HG03432 (cell line): ENCODE results near the gene SENP2.
"Not testable (repeated sequence)": the region's sequence is repeated elsewhere in the genome, so short reads cannot be mapped to it uniquely, and the experiment has no call there.

Experiments used
- ATAC-seq: cut with Tn5 transposase; IDR thresholded peaks from one replicate; pipeline ENCODE4 v1.9.1; 2021; ENCODE audit warnings: mild to moderate bottlenecking, moderate library complexity; ENCODE audit not compliant: unreplicated experiment

Gene SENP2

DNA sequence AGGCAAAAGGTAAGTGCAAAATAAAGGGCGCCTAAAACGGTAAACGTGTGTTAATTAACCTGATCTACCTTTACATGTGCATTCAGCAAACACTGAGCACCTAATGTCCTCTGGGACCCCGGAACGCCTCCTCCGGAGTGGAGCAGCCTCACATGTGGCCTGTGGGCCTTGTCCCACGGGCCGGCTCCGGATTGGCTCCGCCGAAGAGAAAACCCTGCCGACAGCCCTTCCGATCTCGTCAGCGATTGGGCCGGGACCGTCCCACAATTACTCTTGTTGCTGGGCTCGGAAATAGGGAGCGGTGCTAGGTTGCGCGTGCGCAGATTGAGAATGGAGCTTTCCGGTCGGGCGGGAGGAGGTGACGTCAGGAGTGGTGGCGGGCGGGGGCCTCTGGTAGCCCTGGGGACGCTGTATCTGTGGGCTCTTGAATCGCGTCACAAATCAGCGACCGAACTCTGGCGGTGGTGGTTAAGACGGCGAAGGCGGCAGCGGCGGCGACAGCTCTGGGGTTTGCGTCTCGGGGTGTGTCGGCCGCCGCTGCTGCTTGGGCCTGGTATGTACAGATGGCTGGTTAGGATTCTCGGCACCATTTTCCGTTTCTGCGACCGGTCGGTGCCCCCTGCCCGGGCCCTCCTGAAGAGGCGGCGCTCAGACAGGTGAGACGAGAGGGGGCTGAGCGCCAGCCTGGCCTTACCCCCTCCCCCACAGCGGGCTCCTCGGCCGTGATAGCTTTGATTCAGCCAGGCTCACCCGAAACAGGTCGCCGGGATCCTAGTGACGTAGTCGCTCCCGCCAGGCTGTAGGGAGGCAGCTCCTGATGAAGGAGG is at the start of gene SENP2:
SENP2 (plus strand) TSS at position 437 of the 827 bp plus-strand sequence; CDS start at position 556, 119 bp downstream.
- ATAC-seq: peak; percentile 96

DNA sequence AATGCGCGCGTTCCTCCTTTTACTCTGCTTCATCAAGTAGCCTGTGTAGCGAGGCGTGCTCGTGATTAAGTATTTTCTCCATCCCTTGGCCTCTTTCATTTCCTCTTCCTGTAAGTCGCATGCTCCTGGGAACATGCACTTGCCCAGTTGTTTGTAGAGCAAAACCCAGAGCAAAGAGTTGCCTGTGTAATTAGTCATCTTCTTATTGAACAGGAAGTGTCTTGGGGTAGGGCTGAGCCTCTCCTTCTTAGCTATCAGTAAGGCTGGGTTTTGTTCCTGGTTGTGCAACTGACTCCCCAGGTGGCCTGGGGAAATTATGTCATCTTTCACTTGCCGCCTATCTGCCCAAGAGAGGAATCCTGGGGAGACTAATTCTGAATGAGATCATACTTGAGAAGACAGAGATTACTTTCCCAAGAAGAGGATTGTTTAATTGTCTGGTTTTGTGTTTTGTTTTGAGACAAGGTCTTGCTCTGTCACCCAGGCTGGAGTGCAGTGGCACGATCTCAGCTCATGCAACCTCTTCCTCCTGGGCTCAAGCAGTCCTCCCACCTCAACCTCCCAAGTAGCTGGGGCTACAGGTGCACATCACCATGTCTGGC is 48.6 kb upstream of the SENP2 start:
- ATAC-seq: peak; percentile 99

DNA sequence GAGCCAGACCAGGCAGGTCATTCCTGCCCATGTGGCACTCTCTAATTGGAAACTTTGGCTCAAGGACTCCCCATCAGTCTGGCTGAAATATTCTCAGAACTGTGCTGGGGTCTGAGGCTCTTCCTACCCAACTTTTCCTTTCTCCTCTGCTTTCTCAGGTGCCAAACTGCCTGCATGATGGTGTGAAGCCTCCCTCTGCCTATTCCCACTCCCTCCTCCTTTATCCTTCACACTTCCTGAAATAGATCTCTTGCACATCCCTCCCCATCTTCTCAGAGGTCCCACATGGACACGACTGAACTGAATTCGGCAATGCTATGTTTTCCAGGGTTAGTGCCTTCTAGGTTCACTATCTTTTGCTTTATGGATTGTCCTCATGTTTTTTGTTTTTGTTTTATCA is 46.2 kb upstream of the SENP2 start:
- ATAC-seq: no peak

DNA sequence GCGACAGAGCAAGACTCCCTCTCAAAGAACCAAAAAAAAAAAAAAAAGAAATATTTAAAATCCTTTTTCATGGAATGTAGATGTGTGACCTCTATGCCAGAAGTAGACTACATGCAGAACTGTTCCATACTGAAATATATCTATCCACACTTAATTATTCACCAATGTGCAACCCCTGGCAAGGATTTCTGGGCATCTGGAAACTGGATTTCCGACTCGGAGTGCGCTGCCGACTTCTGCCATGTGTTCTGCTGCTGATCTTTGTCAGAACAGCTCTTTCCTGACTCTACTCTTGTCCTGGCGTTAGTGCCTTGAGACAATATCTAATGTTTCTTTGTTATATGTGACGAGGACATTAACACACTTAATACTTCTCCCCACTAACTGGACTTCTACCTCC is 45.4 kb upstream of the SENP2 start:
- no peak for ATAC-seq

DNA sequence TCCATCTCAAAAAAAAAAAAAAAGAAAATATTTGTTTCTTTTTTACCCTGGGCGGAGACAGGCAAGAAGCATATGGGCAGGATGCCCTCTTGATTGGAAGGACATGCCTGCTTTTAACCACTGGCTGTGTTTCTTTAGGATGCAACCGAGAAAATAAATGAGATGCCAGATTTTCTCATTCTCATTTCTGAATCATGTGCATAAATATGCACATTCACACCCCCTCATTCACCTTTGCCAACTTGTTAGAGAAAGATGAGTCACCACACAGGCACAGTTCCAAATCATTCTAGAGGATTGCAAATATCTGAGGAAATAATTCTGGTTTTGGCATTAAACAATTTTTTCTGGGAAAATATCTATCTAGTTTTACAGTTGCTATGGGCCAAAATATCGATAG is 37.0 kb upstream of the SENP2 start:
- no peak for ATAC-seq

DNA sequence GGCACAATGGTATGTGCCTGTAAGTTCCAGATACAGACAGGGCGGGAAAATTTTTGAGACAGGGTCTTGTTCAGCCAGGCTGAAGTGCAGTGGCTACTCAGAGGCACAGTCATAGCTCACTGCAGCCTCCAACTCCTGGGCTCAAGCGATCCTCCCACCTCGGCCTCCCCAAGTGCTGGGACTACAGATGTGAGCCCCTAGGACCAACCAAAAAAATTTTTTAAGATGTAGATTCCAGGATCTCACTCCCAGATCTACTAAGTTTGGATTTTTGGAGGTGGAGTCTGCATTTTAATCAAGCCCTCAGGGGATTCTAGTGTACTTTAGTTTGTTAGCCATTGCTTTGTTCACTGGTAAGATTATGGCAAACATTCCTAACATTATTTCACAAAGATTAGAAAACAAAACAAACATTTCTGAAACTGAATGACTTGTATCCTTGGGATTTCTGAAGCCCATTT is 36.4 kb upstream of the SENP2 start:
- no peak for ATAC-seq

DNA sequence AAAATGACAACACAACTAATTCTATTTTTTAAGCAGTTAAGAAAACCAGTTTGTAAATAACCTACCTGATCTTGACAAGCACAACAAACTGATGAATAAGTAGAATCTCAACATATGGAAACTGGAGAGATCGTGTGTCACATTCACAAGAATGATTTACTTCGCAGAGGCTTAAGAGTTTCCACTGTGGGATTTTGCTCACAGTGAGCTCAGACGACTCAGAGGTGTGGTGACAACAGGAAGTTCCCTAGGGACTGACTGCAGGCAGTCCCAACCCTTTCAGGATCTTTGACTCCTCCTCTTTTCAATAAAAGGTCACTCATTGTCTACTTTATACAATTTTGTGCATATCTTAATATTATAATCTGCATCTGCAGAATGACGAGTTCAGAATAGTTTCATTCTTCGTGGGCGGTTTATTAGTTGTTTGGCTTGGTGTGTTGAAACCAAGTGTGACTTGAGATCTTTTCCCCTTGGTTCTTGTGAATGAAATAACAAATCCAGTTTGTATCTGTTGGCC is 33.7 kb upstream of the SENP2 start, which contains the start of gene LIPH:
LIPH (minus strand) TSS at position 231 of the 520 bp plus-strand sequence; CDS start at position 114, 117 bp downstream.
- peak; percentile 81 for ATAC-seq

DNA sequence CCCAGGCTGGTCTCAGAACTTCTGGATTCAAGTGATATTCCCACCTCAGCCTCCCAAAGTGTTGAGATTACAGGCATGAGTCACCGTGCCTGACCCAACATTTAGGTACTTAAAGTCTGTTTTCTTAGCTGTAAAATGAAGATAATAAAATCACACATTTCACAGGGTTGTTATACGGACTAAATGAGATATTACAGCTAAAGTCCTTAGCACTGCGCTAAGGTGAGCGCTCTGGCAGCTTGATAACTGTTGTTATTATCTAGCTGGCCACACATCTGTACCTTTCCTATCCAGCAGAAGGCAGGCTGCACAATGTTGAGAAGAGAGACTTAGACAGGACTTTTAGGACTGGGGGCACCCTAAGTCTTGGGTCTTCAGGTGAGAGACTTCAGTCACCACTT is 31.0 kb upstream of the SENP2 start:
- ATAC-seq: no peak

DNA sequence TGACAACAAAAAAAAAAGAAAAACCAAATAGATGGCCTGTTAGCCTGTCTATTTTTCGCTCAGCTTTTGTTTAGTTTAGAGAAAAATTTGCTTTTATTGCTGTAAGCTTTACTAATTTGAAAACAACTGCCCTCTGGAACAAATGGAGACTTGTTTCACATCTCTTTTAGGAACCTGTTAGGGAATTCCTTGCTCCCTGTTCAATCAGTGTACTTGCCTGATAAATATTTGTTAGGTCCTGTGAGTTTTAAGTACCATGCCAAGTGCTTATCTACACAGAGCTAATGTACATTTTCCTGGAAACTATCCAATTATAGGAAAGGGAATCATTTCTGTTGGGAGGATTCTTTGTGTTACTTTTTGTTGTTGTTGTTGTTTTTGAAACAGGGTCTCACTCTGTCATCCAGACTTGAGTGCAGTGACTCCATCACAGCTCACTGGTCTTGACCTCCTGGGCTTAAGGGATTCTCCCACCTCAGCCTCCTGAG is 30.2 kb upstream of the SENP2 start:
- no peak for ATAC-seq

DNA sequence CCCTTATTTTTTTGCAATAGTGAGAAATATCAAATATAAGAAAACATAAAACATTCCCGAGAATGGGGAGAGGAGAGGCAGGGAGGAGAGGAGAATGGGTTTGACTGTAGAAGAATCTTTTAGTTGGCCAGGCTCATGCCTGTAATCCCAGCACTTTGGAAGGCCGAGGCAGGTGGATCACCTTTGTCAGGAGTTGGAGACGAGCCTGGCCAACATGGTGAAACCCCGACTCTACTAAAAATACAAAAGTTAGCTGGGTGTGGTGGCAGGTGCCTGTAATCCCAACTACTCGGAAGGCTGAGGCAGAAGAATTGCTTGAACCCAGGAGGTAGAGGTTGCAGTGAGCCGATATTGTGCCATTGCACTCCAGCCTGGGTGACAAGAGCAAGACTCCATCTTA is 29.5 kb upstream of the SENP2 start:
- not testable (repeated sequence) for ATAC-seq

DNA sequence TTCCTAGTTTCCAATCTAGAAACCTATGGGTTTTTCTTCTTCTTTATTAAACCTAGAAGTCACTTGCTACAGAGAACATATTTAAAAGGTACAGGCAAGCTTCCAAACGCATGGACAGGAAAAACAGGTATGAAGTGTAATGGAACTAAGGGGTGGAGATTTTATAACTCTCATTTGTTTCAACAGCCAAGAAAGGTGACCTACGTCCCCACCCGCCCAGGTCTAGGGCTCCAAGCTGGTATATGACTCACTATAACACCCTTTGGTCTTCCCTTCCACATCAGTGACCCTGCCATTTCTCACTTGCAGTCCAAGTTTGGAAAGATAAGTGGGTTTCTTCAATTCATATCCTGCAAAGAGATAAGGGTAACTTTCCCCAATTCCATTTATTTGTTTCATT is 27.7 kb upstream of the SENP2 start:
- no peak for ATAC-seq

DNA sequence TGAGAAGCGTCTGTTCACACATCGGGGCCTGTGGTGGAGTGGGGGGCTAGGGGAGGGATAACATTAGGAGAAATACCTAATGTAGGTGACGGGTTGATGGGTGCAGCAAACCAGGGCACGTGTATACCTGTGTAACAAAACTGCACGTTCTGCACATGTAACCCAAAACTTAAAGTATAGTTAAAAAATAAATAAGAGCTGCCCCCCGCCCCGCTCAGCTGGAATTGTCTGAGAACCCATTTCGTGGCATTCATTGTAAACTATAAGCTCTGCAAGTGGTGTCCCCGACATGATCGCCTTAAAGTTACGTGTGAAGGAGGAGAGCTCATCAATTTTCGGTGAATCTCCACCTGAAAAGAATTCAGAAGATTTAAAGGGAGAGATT is 26.4 kb upstream of the SENP2 start:
- ATAC-seq: no peak

DNA sequence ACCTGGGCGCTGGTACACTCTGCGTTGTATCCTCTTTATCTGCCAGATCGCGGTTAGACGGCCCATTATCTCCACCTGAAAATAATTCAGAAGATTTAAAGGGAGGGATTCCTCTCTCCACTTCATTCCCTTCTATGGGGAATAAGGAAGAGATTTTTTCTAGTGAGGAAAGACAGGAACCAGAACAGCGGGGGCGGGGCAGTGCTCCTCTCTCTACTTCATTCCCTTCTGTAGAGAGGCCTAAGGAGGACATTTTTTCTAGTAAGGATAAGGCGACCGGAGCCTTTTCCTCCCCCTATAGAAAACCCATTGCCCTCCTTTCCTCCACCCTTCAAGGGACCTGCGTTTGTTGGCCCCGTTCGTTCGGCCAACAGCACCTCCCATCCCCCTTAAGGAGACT is 25.4 kb upstream of the SENP2 start:
- ATAC-seq: no peak

DNA sequence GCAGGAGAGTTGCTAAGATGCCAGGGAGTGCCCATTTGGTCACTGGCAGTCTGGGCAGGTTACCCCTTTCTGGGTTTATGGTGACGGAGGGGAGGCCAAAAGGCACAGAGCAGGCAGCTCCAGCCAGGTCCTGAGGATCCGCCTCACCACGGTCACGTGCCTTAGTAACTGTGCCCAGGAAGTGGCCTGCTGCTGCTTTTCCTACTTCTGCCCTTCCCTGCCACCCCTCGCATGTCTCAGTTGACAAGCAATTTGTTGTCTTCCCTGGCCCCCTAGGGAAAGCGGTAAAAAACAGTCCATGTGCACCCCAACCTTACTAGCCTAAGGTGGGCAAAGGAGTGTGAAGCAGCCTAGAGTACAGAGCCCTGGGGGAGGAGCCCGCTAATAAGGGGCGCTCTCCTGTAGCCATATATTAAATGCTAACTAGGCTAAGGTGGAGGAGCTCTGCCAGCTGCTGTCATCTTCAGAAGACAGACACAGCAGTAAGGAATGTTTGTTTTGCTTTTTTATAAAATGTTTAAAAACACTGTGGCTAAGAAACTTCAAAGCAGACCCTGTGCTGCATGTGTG is 24.6 kb upstream of the SENP2 start:
- ATAC-seq: no peak

DNA sequence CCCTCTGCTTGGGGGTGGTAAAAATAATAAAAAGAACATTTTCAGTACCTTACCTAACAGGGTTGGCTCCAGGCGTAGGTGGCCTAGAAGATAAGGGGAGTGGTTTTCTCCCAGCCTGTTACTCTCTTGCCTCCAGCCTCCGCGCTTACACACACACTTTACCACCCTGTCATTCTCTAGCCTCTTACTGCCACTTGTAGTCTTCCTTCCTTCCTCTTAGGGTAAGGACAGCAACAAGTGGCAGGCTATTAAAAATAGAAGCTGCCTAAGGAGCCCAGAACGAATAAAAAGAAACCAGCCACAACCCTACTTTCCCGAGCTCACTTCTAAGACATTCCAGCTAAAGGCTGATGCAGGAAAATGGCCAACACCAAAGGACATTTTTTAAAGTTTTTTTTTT is 24.1 kb upstream of the SENP2 start:
- no peak for ATAC-seq

DNA sequence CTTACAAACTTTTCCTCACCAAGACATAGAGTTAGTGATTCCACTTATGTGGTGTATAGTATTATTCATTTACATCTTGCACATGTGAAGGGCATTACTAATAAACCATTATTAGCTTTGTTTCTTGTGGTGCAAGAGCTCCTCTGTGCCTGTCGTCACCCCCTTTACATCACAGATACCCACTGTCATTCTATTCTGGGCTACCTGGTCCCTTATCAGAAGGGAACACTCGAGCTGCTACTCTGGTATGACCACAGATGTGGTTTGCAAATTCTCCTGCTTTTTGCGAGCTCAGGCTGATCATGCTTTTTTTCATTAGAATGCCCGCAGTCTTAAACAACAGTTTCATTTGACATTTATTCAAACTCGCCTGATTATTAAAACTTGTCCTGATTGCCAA is 13.9 kb upstream of the SENP2 start:
- ATAC-seq: no peak

DNA sequence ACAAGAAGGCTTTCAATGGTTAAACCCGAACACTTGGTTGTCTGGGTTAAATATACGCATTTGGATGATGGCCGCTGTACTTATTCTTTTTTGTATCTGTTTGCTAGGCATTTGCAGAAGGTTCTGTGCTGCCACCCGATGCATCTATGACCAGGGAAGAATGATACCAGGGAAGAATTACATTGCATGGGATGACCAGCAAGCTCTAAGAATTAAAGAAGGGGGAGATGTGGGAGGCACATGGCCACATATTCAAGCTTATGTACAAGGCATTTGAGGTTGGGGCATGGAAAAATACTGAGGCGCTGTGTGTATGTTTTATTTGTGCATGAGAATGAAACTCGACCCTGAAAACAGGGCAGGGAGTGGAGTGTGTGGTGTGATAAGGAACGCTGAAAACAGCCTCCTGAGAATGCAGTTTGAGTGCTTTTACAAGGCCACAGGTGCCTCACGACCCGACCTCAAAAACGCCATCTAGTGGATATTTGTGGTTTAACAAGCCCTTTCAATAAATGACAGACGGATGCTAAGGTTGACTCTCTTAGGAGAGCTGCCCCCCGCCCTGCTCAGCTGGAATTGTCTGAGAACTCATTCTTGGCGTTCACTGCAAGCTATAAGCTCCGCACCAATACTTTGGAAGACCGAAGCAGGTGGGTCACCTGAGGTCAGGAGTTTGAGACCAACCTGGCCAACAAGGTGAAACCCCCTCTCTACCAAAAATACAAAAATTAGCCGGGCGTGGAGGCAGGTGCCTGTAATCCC is 10.8 kb upstream of the SENP2 start:
- ATAC-seq: peak; percentile 81

DNA sequence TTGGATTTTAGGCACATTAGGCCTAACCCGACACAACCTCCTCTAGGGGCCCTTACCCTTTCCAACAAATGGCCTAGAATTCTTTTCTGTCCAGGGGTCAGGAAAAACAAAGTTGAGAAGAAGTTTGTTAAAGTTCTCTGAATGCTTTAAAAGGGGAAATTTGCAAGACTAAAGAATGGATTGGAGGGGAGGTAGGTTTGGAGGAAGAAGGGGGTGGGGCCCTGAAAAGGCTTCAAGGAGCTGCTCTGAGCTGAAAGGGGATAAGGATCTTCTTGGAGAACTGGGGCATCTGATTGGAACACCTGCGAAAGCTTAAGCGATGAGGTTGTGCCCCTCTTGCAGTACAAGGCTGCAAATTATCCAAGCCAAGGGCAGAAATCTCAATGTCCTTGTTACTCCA is 3.9 kb upstream of the SENP2 start:
- ATAC-seq: no peak

DNA sequence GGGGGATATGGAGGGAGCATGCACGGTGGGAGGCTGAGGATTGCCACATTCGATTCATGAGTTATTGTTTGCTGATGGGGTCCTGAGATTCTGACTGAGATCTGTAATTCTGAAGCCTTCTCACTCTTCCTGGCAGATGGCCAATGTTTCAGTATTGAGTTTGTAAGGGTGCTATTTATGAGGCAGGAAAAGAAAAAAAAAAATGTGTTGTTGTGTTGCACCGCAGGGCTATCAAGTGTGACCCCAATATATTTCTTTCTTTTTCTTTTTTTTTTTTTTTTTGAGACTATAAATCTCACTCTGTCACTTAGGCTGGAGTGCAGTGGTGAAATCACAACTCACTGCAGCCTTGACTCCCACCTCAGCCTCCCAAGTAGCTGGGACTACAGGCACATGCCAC is 3.2 kb upstream of the SENP2 start:
- no peak for ATAC-seq

DNA sequence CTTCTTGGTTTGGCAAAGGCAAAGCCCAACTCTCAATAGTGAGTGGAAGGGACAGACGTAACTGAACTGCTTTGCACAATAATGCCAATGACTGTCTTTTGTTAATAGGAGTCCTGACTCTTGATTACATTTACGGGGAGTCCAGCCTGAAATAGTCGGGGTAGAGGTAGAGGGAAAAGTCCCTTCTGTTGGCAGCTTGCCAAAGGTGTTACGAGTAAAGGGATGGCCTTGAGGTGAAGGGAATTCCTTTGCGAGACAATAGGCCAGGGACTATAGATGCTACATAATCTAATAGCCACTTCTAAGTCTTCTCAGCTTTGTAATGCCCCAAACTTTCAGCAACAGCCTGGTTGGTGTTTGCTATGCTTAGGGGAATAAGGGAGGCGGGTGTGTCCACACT is 2.2 kb upstream of the SENP2 start:
- ATAC-seq: no peak

DNA sequence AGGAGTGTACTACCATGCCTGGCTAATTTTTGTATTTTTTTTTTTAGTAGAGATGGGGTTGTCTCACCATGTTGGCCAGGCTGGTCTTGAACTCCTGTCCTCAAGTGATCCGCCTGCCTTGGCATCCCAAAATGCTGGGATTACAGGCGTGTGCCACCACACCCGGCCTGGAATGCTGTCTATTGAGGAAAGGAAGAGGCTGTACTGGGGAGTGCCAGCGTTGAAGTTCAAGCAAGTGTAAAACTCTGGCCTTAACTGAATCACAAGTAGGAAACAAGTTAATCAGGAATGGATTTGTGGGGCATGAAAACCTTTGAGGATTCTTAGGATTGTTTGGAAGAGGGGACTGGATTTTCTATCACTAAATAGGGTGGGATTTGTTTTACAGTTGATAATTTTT is 1.4 kb upstream of the SENP2 start:
- no peak for ATAC-seq
